SIG-M5 treated with dmso at 0.1 percent for 504 hours (cell line): Measurements from ENCODE around the gene SP6.
A peak's percentile ranks its signal among the peaks of the same experiment; 100 is the strongest.

ENCODE experiments used
- DNase-seq: peaks from one replicate; lab custom pipeline; 2025; ENCODE audit not compliant: unreplicated experiment; lab: John Stamatoyannopoulos, UW

Gene SP6

DNA sequence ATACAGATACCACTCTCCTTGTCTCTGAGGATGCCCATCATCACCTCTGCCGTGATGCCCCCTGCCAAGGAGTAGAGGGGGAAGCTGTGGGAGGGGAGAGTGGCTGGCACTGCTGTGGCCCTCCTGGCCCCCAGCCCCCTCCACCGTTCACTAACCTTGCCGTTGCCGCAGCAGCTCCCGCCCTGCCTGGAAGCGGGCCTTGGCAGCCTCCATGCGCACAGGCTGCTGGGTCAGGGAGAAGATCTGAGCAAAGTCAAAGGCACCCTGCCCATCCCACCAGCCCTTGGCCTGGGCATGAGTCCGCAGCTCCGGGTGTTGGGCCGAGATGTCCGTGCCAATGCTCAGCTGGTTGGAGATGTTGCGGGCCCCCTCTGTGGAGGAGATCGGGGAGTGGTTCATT, 12.3 kb downstream of the SP6 start:
- no peak for DNase-seq

DNA sequence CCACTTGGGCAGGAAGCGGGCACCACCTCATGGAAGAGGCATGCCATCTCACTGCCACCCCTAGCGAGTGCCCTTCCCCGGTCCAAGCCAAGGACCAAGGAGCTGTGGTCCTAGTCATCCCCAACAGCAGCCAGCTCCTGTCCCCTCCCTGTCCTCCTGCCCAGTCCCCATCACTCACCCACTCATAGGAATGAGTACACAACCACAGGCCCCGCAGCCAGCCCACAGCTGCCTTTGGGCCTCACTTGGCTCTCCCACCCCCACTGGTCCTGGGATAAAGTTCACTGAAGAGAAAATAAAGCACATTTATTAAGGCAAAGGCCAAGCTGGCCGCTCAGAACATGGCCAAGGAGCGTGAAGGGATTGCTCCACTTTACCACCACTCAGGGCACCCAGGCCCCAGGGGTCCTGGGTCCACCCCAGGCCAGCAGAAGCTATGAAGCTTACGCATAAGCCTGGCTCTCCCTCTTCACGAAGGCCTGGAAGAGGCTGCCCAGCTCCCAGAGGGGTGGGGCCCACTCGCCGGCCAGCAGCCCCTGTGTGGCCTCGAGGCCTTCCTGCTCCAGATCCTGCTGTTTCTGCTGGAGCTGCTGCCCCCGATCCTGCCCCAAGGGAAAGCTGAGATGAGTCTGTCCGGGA, 13.4 kb downstream of the SP6 start:
- no peak for DNase-seq

DNA sequence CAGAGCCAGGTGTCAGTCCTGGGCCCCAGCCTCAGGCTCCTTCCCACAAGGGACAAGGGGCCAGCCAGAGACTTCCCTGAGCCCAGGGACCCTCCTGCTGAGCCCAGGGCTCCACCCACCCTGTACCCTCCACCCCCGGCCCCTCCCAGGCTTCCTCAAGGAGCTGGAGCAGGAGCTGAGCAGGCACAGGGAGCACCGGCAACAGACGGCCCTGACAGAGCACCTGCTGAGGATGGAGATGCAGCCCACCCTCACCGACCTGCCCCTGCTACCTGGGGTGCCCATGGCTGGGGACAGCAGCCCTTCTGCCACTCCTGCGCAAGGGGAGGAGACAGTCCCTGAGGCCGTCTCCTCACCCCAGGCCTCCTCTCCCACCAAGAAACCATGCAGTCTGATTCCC, 14.4 kb downstream of the SP6 start:
- DNase-seq: no peak

DNA sequence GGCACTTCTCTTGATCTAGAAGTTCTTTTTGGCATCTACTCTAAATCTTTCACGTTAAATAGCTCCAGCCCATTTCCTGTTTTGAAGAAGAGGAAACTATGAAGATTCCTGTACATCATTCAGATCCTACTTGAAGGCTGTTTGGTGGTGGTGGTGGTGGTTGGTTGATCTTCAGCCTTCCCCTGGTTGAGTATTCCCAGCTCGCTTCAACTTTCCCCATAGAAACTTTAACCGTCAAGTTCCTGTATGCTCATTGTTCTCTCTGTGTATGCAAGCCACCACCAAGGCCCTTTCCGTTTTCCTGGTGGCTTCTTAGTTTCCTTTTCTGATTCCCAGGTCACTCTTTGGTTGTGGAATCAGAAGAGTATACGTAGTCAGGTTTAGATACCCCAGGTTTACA, 16.2 kb downstream of the SP6 start:
- DNase-seq: no peak

DNA sequence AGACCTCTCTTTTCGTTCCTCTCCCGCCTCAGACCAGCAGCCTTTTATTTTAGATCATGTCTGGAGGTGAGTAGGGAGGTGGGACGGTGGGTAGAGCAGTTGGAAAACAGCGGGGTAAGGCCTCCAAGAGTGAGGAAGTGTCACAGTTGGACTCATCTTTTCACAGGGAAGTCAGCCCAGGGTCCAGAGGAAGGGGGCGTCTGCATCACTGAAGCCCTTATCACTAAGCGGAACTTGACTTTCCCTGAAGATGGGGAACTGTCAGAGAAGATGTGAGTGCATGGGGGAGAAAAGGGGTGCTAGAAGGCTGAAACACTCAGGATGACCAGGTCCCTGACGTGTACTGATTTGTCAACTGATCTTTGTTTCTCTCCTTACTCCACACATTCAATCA, 19.0 kb downstream of the SP6 start:
- peak; percentile 65 for DNase-seq

DNA sequence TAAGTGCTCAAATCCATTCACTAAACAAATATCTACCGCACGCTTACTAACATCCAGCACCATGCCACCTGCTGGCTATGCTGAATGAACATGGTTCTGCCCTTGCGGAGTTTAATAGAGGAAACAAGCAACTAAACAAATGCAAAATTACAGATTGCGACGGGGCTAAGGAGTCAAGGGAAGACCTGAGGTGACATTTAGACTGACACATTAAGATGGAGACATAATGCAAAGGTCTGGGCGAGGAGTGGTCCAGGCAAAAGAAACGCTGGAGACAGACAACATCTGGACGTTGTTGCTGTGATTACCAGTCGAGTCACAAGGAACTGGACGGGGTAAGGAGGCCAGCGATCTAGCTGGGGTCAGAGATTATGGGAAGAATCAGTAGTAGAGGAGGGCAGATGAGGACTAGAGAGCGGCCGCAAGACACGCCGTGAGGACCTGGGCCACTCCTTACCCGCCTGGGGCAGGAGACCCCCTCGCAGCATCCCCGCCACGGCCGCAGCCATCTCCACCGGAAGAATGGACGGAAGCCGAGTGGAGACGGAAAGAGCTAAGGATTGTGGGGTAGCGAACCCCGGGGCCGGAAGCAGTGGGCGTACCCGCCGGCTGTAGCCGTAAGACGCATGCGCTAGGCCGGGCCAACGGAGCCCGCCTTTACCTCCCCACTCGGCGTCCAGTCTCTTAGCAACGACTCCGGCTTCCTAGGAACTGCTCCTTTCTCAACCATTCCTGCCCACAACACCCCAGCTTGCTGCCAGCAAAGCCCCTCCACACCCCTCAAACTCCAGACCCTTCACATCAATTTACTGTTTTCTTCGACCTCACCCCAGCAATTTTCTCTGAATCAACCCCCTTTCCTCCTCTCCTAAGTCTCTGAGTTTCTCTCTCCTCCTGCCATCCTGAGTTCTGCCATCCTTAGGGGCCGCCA, 19.7 kb downstream of the SP6 start, which contains the start of the genes LRRC46 and MRPL10:
LRRC46 (plus strand) TSS at position 668 of the 931 bp plus-strand sequence. CDS start 320 bp downstream, outside the sequence.
MRPL10 (minus strand) TSS at position 539 of the 931 bp plus-strand sequence; CDS start at position 509, 30 bp downstream.
- peak; percentile 97 for DNase-seq

DNA sequence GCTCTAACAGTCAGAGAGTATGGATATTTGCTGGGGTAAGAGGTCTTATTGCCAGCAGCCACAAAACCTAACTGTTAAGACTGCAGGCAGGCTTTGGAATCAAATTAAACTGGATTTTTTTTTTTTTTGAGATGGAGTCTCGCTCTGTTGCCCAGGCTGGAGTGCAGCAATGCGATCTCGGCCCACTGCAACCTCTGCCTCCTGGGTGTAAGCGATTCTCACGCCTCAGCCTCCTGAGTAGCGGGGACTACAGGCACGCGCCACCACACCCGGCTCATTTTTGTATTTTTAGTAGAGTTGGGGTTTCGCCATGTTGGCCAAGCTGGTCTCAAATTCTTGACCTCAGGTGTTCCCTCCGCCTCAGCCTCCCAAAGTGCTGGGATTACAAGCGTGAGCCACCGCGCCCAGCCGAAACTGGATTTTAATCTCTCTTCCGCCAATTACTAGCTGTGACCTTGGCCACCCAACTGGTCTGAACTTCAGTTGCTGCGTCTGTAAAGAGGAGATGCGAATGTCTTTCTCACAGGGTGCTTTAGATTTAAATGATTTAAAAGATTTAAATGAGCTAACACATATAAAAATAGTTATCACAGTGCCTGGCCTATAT, 20.5 kb downstream of the SP6 start:
- no peak for DNase-seq

DNA sequence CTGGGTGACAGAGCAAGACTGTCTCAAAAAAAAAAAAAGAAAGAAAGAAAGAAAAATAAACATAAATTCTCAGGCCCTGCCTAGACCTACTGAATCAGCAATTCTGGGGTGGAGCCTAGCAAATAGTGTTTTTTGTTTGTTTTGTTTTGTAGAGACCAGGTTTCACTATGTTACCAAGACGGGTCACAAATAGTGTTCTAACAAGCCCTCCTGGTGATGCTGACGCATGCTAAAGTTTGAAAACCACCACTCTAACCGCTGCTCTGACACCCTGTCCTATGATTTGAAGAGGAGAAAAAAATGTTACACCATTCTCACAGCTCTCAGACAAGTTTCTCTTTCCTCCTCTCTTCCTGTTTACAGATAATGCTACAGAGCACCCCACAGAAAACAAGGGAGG, 21.1 kb downstream of the SP6 start:
- DNase-seq: no peak

DNA sequence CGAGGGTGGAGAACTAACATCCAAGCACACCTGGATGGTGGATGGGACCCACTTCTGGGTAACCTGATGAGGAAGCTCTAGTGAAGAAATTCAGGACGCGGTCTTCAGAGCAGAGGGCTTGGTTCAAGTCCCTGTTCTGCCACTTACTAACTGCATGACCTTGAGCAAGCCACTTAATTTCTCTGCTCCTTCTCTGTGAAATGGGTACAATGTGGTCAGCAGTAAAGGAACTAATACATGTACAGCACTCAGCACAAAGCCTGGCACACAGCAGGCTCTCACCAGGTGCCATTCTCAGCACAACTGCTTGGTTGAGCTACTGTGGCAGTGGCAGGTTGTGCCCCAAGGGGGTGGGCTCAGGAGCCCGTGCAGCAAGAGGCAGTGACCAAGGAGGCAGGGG, 27.4 kb downstream of the SP6 start:
- no peak for DNase-seq

DNA sequence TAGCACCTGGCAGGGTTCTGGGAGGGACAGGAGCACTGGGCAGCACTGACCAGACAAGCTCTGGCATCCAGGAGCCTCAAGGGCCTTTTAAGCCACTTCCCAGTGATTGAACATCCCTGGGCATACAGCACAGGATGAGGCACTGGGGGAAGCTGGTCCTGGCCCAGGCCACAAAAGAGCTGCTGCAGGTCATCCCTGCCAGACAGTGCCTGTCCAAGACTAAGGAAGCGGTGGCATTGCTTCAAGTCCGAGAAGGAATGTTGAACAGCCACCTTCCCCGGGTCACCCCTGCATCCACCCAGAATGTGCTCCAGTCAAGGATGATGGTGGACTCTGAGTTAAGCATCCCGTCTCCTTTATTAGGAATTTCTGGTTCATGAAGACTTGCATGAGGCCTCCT, 28.2 kb downstream of the SP6 start:
- no peak for DNase-seq

DNA sequence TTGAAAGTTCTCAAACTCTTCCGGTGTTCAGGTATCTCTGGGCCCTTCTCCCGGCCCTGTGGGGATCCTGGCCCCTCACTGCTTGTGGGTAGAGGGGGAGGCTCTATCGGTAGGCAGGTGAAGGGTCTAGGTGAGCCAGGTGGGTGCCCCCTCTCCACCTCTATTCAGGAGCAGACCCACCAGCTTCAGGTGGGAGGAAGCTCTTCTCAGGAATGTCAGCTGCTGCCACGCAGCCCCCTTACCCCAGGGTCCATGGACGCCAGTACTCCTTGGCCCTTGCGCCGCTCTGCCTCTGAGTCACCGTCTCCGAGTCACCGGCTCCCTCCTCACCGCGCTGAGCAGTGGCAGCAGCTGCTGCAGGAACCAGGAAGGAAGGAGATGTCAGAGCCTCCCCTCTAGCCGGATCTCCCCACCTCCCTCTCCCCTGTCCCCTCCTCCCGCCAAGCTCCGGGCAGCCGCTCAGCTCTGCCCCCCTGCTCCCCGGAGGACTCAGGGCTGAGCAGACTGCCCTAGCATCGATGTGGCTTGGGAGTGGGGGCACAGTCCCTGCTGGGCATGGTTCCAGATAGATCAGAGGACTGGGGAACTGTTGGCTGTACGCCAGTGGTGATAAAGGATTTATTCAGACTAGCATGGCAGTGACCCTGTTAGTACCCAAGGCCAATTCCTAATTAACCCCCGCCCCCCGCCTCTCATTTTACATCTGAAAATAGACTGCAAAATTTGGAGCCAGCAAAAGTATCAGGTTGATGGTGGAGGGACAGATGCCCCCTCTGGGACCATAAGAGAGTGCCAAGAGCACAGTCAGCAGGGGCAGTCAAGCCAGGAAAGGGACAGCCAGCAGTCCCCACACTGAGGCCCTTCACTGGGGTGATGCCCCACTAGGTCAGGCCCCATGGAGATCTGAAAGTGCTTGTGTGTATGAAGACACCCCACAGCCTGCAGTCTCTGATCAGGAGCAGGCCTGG, 29.3 kb downstream of the SP6 start, which contains the start of gene OSBPL7:
OSBPL7 (minus strand) TSS at position 371 of the 968 bp plus-strand sequence. CDS start 1,516 bp downstream, outside the sequence.
- DNase-seq: peak; percentile 95

DNA sequence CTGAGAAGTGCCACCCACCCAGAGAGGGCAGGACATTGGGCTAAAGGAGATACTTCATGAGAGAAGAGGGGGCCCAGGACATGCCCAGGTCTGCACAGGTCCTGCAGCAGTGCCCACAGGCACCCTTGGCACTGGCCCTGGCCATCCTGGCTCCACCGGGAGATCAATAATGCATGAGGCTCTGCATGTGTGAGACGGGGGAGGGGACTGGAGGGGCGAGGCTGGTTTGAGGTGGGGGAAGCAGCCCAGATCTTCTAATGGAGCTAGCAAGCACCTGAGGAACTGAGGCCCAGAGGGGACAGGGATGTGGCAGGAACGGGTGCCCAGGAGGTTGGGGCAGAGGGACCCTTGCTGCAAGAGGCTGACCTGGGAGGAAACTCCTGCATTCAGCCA, 29.9 kb downstream of the SP6 start:
- no peak for DNase-seq

DNA sequence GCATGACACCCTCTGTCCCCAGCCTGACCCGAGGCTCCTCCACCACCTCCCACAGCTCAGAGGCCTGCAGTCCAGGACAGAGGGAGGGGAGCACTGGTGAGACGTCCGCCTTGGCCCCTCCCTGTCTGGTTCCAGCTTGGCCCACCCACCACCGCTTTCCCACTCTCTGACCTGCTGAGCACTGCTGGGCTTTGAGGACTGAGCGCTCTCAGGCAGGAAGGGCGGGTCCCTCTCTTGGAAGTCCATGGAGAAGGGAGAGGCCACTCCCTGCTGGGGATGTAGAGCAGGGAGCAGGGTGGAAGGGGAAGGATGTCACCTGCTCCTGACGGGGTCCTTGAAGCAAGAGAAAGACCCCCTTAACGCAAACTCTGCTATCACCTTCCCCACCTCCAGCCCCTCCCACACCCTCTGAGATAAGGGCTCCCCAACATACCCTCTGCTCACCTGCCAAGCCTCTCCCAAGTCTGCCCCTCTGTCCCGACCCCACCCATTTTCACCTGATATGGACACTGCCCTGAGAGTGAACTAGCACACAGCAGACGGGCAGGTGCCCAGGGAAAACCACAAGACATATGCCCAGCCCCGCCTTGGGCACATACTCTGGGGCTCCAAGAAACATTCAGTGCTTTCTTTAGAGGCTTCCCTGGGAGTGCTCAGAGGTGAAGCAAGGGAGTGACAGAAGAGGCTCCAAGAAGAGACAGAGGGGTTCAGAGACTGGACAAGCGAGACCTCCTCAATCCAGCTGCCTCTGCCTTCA, 30.8 kb downstream of the SP6 start:
- no peak for DNase-seq

DNA sequence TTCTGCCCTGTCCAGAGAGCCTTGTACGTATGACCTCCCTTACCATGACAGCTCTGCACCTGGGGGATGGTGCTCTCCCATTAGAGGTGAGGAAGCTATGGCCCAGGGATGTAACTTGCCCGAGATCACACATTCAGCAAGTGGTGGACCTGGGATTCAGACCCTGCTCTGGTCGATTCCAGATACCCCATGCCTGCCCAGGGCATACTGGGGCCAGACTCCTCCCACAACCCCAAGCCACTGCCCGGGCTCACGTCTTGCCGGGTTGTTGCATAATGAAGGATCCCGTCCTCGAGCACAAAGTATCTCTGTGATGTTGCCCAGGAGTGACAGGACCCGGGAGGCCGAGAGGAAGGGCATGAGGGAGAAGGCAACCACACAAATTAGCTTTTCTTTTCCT, 31.5 kb downstream of the SP6 start:
- no peak for DNase-seq

DNA sequence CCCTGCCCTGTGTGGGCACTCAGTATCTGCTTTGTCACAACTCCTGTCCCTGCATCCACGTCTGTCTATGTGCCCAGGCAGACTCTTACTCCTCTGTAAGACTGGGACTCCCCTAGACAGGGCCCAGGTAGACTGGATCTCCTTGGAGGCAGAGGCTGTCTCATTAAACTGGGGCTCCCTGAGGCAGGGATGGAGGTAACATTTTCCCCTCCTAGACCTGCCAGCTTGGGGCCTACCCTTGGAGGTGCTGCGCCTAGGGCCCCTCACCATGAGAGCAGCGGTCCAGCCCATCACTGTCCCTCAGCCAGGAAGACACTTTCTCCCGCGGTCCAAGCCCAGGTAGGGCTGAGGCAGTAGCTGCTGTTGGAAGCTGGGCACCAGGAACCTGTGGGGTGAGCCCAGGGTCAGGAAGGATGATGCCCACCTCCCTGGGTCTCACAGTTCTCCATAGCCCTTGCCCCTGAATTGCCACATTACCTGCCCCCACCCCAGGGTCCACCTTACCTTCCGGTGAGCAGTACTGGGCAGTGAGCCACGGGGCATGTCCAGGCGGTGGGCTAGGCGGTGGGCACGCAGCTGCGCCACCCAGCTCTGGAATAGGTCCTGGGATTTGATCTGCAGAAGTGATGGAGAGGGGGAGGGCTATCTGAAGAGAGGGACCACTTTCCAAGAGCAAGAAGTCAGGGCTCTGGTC, 32.8 kb downstream of the SP6 start:
- no peak for DNase-seq

DNA sequence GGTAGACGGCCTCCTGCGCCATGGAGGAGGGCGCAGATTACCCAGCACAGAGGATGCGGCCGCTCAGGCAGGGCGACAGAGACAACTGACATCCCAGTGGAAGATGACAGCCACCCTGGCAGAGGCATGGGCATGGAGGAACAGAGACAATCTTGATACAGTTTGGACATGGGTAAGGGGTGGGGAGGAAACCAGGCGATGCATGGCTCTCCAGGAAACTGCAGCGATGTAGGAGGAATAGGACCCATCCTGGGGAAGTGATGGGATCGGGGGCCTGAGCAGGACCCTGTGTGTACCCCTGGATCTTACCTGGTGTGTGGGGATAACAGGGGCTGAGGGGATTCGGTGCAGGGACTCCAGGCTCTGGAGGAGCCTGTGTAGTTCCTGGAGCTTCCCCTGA, 34.0 kb downstream of the SP6 start:
- DNase-seq: no peak

DNA sequence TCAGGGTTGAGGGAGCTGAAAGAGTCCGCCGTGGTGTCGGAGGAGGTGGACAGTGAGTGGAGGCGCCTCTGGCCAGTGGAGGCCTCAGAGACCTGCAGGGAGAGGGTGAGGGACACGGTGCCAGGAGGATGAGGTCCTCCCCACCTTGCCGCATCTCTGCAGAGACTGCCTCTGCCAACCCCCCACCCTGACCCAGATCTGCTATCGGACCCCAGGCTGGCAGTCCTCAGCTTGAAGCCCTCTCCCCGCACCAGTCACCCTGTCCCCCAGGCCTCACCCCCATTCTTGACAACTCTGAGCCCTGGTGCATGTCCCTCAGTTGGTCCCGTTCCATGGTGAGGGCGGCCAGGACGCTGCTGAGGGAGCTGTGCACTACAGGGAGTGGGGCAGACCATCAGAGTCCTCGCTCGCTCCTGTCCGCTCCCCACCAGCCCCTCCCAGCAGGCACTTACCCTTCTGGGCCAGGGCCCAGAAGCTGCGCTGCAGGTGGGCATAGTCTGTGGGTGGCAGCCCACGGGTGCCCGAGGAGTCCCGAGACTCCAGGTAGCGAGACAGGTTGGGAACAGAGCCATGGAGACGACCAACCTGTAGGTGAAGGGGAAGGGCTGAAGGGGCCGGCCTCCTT, 34.7 kb downstream of the SP6 start:
- DNase-seq: no peak

DNA sequence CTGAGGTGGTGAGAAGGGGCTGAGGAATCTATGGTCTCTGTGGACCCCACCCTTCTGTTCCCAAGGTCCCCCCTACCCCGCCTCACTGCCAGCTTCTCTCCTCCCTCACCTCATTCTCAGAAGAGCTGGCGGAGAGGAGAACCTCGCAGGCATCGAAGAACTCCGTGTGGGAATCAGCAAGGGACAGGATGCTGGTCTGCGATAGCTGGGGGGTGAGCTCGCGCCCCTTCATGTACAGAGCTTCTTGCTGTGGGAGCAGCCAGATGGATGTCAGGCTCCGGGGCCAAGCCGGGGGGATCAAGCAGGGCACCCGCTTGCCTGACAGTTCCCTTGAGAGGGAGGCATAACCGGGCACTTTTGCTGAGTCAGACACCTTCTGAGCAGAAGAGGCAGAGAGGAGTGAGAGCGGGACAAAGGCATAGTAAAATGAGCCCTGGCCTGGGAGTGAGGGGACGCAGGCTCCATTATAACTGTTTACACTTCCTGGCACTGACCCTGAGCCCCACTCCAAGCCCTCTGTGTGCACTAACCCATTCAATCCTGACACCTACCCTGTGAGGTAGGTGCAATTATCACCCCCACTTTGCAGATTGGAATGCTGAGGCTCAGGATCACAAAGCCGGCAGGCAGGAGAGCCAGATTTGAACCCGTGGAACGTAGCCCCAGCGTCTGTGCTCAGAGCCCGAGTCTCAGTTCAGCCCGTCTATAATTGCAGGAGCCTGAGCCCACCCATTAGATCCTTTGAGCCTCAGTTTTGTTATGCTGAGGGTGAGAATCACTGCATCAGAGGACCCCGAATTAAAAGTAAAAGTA, 35.7 kb downstream of the SP6 start:
- DNase-seq: no peak
